OCI-M1 (cell line): Measurements from ENCODE around the gene PTMA.
"Not testable (repeated sequence)": the region's sequence is repeated elsewhere in the genome, so short reads cannot be mapped to it uniquely, and the experiment has no call there.

ENCODE experiments used
- DNase-seq: peaks from one replicate; lab custom pipeline; 2025; lab: John Stamatoyannopoulos, UW

The PTMA gene, protein sequence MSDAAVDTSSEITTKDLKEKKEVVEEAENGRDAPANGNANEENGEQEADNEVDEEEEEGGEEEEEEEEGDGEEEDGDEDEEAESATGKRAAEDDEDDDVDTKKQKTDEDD

GRCh38 chr2:231707927-231708772, at the start of gene PTMA:
TSS of gene PTMA (plus strand) at chr2:231708525. CDS start at chr2:231708707, 182 bp downstream.
- DNase-seq, result peak; percentile 99

DNA sequence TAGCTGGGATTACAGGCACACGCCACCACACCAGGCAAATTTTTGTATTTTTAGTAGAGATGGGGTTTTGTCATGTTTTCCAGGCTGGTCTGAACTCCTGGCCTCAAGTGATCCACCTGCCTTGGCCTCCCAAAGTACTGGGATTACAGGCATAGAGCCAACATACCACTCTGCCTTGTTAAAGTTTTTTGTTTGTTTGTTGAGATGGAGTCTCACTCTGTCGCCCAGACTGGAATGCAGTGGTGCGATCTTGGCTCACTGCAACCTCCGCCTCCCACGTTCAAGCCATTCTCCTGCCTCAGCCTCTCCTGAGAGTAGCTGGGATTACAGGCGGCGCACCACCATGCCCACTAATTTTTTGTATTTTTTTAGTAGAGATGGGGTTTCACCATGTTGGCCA, 48.3 kb upstream of the PTMA start:
- DNase-seq, result not testable (repeated sequence)

DNA sequence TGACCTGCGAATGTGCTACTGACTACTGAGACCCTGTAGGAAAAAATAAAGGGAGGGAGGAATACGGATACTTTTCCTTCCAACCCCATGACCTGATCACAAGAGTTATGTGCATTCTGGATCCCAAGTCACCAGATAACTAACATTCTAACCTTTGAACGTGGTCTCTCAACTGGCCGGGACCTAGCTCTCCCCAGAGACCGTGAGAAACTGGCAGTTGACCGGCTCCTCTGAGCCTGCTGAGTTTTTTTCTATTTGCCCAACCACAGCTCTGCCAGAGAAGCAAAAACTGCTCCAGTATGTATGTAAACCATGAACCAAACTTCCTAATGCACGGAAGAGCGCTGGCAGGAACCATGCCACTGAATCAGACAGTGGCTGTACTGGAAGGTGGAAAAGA, 47.5 kb upstream of the PTMA start:
- DNase-seq, result no peak

DNA sequence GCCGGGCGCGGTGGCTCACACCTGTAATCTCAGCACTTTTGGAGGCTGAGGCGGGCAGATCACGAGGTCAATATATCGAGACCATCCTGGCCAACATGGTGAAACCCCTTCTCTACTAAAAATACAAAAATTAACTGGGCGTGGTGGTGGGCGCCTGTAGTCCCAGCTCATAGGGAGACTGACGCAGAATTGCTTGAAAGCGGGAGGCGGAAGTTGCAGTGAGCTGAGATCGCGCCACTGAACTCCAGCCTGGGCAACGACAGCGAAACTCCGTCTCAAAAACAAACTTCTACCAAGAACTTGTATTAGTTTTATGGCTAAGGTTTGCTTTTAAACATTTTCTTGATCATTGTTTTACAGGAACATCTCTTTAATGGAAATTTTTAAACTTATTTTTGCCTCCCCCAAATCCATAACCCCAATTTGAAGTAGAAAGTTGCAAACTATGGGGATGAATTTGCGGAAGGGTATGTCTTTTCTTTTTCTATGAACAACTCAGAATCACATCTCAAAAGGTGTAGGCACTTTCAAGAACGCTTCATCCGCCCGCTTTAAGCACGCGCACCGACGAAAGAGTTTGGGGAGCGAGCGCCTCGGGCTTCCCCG, 46.8 kb upstream of the PTMA start:
- DNase-seq, result peak; percentile 33

GRCh38 chr2:231662028-231662810, 46.1 kb upstream of the PTMA start:
- peak; percentile 98 for DNase-seq

DNA sequence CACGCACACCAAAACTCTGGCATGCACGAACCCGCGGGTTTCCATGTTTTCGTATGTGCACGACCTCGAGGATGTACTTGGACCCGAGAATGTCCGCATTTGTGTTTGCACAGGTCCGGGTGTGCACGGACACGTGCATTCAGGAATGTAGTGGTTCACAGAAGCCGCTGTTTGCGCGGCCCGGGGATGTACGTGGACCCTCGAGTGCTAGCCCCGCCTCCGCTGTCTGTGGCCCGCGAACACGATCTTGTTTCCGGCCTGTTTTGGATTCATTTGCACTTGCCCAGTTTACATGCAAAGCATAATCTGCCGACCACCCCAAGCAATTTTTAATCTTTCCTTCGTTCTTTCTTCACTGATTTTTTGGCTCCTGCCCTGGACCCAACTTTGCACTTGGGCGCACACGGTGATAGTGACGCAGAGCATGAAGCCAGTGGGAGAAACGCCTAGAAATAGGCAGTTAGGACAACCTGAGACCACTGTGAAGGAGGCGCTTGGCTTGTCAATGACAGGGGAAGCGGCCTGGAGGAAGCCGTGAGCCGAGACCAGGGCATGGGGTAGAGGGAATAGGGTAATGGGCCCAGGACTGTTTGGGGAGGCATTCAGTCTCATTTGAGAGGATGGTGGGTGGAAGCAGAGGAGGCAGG, 45.4 kb upstream of the PTMA start:
- DNase-seq, result no peak

DNA sequence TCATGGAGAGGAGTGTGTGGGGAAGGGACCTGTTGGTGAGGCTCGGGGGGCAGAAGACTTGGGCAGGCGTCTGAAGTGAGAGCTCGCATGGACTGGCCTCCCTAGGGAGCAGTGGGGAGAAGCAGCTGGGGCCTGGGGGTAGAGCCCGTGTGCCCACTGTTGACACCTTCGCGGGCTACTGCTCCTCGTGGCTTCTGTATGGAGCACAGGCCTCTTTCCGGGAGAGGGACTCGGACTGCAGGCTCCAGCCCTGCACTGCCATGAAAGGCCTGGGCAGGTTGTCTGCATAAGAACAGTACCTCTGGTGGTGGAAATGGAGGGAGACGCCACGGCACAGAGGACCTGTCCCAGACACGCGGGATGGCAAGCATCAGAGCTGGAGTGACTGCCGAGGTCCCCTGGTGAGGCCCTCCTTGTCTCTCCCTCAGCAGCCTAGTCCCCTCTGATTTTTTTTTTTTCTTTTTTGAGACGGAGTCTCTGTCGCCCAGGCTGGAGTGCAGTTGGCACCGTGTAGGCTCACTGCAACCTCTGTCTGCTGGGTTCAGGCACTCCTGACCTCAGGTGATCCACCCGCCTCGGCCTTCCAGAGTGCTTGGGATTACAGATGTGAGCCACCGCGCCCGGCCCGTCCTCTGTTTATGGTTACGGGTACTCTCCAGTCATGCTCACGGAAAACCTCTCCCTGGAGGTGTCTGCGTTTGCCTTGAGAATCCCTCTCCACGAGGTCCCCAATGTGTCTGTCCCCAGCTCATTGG, 44.7 kb upstream of the PTMA start:
- DNase-seq, result no peak

- DNase-seq, result no peak
These were observed 43.6 kb upstream of the PTMA start for GRCh38 chr2:231664727-231665126.

GRCh38 chr2:231665245-231666170, 42.8 kb upstream of the PTMA start:
- peak; percentile 60 for DNase-seq

GRCh38 chr2:231666171-231667095, 41.9 kb upstream of the PTMA start:
- peak; percentile 96 for DNase-seq

GRCh38 chr2:231667096-231667427, 41.3 kb upstream of the PTMA start:
- DNase-seq, result no peak

DNA sequence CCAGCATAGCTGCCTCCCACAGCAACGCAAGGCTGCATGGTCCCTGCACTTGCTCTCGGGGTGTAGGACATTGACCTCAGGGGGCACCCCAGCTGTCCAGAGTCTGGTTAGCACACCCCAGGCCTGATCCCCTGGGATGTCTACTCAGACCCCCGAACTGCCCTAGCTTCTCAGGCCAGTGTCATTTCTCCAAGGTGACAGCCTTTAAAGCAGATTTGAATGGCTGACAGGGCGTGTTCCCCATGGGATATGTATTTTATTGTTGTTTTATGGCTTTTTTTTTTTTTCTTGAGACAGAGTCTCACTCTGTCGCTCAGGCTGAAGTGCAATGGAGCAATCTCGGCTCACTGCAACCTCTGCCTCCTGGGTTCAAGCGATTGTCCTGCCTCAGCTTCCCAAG, 40.8 kb upstream of the PTMA start:
- DNase-seq, result no peak

- DNase-seq, result no peak
These were observed 39.3 kb upstream of the PTMA start for GRCh38 chr2:231668981-231669380.

DNA sequence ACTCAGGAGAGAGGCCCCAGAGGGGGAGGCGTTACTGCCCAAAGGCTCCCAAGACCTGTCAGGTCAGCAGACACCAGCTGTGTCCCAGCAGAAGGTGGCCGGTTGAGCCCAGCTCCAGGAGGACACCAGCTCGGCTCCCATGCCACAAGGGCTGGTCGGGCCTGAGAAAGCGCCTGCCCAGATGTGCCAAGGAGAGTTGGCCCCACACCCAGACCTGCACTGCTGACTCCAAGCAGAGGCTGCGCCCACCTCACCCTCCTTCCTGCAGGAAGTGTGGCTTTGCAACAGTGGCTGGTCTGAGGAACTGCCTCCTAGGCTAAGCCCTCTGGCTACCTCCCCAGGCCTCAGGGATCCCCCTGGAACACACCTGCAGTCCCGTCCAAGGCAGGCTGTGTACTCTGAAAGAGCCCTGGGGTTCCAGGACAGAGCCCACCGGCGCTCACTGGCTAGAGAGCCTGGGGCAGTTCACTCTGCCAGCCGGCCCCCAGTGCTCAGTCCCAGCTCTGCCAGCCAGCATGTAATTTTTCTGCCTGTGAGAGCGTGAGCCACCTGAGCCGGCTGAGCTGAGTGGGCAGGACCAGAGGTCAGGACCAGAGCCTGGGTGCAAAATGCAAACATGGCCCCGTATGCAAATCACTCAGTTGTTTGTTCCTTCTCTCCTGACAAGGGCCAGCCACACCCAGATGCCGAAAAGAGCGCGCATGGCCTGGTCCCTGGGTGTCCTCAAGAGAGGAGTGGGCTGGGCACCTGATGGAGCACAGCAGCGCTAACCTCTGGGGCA, 36.9 kb upstream of the PTMA start:
- no peak for DNase-seq

GRCh38 chr2:231672617-231673347, 35.5 kb upstream of the PTMA start:
- DNase-seq, result peak; percentile 62

DNA sequence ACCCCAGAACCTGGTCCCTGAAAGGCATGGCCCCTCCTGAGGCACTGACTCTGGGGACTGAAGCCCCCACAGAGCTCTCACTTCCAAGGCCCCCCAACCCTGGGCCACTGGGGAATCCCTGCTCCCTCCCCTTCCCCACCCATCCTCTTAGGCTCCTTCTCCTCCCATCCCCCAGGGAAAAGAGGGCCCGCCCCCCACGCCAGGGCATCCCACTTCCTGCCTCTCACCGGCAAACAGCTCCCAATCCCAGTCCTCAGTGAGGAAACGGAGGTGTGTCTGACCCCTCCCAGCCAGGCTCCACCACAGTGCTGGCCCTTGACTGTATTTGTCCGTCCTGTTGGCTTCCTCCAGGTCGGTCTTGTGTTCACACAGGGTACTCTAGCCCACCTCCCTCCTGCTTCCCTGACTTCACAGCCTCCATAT, 35.0 kb upstream of the PTMA start:
- no peak for DNase-seq

DNA sequence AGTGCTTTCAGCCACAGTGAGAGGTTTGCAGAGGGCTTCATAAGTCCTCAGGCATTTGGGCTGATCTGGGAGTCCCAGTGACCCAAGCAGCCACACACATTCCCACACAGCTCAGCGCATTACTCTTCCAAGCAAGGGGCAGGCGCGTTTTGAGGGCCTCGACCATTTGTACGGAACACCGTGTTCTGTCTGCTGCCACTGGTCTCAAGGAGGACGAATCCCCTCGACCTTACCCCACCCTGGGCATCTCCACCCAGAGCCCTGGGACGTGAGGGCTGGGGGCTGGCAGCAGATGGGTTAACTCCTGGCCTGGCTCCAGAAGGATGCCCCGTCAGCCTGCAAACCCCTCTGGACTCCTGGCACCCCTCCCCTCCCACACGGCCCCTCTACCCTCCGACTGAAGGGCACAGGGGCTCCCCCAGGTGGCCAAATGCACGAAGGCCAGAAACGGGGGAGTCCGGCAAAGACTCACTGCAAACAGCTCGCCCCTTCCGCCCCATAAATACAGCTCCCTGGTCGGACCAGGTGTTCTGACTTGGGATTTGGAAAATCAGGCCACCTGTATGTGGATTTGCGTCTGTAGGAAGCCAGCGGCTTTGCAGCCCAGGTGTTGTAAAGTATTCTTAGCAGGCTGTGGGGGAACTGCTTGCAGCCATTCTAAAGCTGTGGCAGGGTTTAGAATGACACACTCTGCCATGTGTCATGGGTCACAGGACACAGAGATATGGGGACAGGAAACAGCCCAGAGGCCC, 33.6 kb upstream of the PTMA start:
- peak; percentile 81 for DNase-seq
